HEK293 (cell line): ENCODE data around the gene UBE2G1.

Source experiments
- CTCF ChIA-PET: fragments of 350-600 bp; formaldehyde crosslinking; extraction: SDS; loops from one replicate; lab custom pipeline; 2021; ENCODE audit warnings: antibody characterized with exemption; lab: Yijun Ruan, JAX
- POLR2A ChIA-PET: fragments of 300-600 bp; formaldehyde crosslinking; extraction: SDS; loops from one replicate; lab custom pipeline; 2020; ENCODE audit warnings: antibody characterized with exemption, inconsistent platforms; lab: Yijun Ruan, JAX
- H3K27ac ChIP-seq: fragments of 200-500 bp; sonication (Bioruptor generic); 2 replicates; pipeline ENCODE4 v1.5.1; 2014; ENCODE audit warnings: low read depth, low read length, control low read depth, inconsistent platforms; ENCODE audit errors: extremely low read depth
- H3K36me3 ChIP-seq, 2 experiments: fragments of 200-500 bp in 1 of 2; sonication (Bioruptor generic) in 1 of 2; 1 replicate in 1 of 2; 2 replicates in 1 of 2; pipeline ENCODE4 v1.5.1; 2014 to 2017; ENCODE audit warnings: inconsistent platforms in 2 of 2, low read length in 2 of 2; ENCODE audit not compliant: control insufficient read depth in 2 of 2, insufficient read depth in 1 of 2
- H3K4me1 ChIP-seq: fragments of 200-500 bp; sonication (Bioruptor generic); 2 replicates; pipeline ENCODE4 v1.5.1; 2014; ENCODE audit warnings: mild to moderate bottlenecking, low read length, inconsistent platforms; ENCODE audit not compliant: control insufficient read depth, insufficient read depth
- H3K4me3 ChIP-seq: 2 replicates; pipeline ENCODE4 v1.5.1; 2011; ENCODE audit warnings: low read depth, mild to moderate bottlenecking, control low read depth, low read length, moderate library complexity
- H3K9me3 ChIP-seq: fragments of 200-500 bp; sonication (Bioruptor generic); 2 replicates; pipeline ENCODE4 v1.5.1; 2014; ENCODE audit warnings: low read depth, low read length, inconsistent platforms; ENCODE audit not compliant: control insufficient read depth, insufficient read depth
- ELK4 ChIP-seq: IDR thresholded peaks from 2 replicates; pipeline ENCODE4 v1.6.1; 2011; ENCODE audit warnings: mild to moderate bottlenecking, low read depth, low read length, borderline replicate concordance
- GLI4 ChIP-seq: fragments of 450-650 bp; formaldehyde crosslinking; IDR thresholded peaks from 2 replicates; pipeline ENCODE4 v1.5.1; 2016; ENCODE audit warnings: missing biosample characterization, missing genetic modification characterization
- GLIS1 ChIP-seq: fragments of 450-650 bp; formaldehyde crosslinking; IDR thresholded peaks from 2 replicates; pipeline ENCODE4 v1.5.1; 2016; ENCODE audit warnings: missing biosample characterization, missing genetic modification characterization
- OVOL3 ChIP-seq: fragments of 450-650 bp; formaldehyde crosslinking; IDR thresholded peaks from 2 replicates; pipeline ENCODE4 v1.5.1; 2016; ENCODE audit warnings: missing biosample characterization, missing genetic modification characterization
- PRDM6 ChIP-seq: fragments of 450-650 bp; formaldehyde crosslinking; IDR thresholded peaks from 2 replicates; pipeline ENCODE4 v1.5.1; 2017; ENCODE audit warnings: missing biosample characterization, missing genetic modification characterization
- SETDB1 ChIP-seq: IDR thresholded peaks from one replicate; pipeline ENCODE4 v1.6.1; 2017; ENCODE audit warnings: mild to moderate bottlenecking, low read length, moderate library complexity, mixed read lengths; ENCODE audit not compliant: insufficient read length
- TCF7L2 ChIP-seq: IDR thresholded peaks from 2 replicates; pipeline ENCODE4 v1.6.1; 2011; ENCODE audit warnings: low read depth, mild to moderate bottlenecking, inconsistent platforms, low read length, moderate library complexity, borderline replicate concordance
- YY2 ChIP-seq: fragments of 450-650 bp; formaldehyde crosslinking; IDR thresholded peaks from 2 replicates; pipeline ENCODE4 v1.5.1; 2016; ENCODE audit warnings: missing biosample characterization, missing genetic modification characterization
- ZNF169 ChIP-seq: fragments of 450-650 bp; formaldehyde crosslinking; IDR thresholded peaks from 2 replicates; pipeline ENCODE4 v1.5.1; 2016; ENCODE audit warnings: missing biosample characterization, missing genetic modification characterization
- ZNF248 ChIP-seq: fragments of 450-650 bp; formaldehyde crosslinking; IDR thresholded peaks from 2 replicates; pipeline ENCODE4 v1.5.1; 2017; ENCODE audit warnings: missing biosample characterization, missing genetic modification characterization
- ZNF292 ChIP-seq: fragments of 450-650 bp; formaldehyde crosslinking; IDR thresholded peaks from 2 replicates; pipeline ENCODE4 v1.5.1; 2016; ENCODE audit warnings: low read depth, missing biosample characterization, missing genetic modification characterization, borderline replicate concordance
- ZNF391 ChIP-seq: fragments of 450-650 bp; formaldehyde crosslinking; IDR thresholded peaks from 2 replicates; pipeline ENCODE4 v1.5.1; 2016; ENCODE audit warnings: low read depth, missing biosample characterization, missing genetic modification characterization, borderline replicate concordance
- ZNF394 ChIP-seq: fragments of 450-650 bp; formaldehyde crosslinking; IDR thresholded peaks from 2 replicates; pipeline ENCODE4 v1.5.1; 2016; ENCODE audit warnings: missing biosample characterization, missing genetic modification characterization, mild to moderate bottlenecking, moderate library complexity, borderline replicate concordance
- ZNF600 ChIP-seq: fragments of 450-650 bp; formaldehyde crosslinking; IDR thresholded peaks from 2 replicates; pipeline ENCODE4 v1.5.1; 2016; ENCODE audit warnings: missing biosample characterization, missing genetic modification characterization
- ZNF610 ChIP-seq: fragments of 450-650 bp; formaldehyde crosslinking; IDR thresholded peaks from 2 replicates; pipeline ENCODE4 v1.5.1; 2016; ENCODE audit warnings: missing biosample characterization, missing genetic modification characterization, borderline replicate concordance
- ZNF623 ChIP-seq: fragments of 450-650 bp; formaldehyde crosslinking; IDR thresholded peaks from 2 replicates; pipeline ENCODE4 v1.5.1; 2016; ENCODE audit warnings: missing biosample characterization, missing genetic modification characterization
- ZNF629 ChIP-seq: fragments of 450-650 bp; formaldehyde crosslinking; IDR thresholded peaks from 2 replicates; pipeline ENCODE4 v1.5.1; 2017; ENCODE audit warnings: missing biosample characterization, missing genetic modification characterization
- ZNF747 ChIP-seq: fragments of 450-650 bp; formaldehyde crosslinking; IDR thresholded peaks from 2 replicates; pipeline ENCODE4 v1.5.1; 2016; ENCODE audit warnings: missing biosample characterization, missing genetic modification characterization
- ZNF776 ChIP-seq: fragments of 450-650 bp; formaldehyde crosslinking; IDR thresholded peaks from 2 replicates; pipeline ENCODE4 v1.5.0; 2017; ENCODE audit warnings: missing biosample characterization, missing genetic modification characterization, borderline replicate concordance
- ZNF785 ChIP-seq: fragments of 450-650 bp; formaldehyde crosslinking; IDR thresholded peaks from 2 replicates; pipeline ENCODE4 v1.5.1; 2016; ENCODE audit warnings: missing biosample characterization, missing genetic modification characterization
- ZXDB ChIP-seq: fragments of 450-650 bp; formaldehyde crosslinking; IDR thresholded peaks from 2 replicates; pipeline ENCODE4 v1.5.1; 2016; ENCODE audit warnings: missing biosample characterization, missing genetic modification characterization

UBE2G1 gene

DNA sequence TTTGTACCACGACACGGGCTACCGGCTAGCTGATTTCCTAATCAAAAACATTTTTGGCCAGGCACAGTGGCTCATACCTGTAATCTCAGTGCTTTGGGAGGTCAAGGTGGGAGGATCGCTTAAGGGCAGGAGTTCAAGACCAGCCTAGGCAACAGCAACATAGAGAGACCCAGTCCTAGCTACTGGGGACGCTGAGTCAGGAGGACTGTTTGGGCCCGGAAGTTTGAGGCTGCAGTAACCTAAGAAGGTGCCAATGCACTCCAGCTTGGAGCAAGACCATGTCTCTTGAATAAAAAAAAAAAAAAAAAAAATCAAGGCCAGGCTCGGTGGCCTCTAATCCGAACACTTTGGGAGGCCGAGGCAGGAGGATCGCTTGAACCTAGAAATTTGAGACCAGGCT lies 49.8 kb downstream of the UBE2G1 start:
- ChIA-PET POLR2A (no interaction called here), CTCF (interaction anchor here (2.6 kb wide), 1 partner anchor 13 kb away, joined by 11 read pairs; no protein-coding TSS in a partner anchor)
- H3K4me3 ChIP-seq = no peak overlapping the region
- H3K27ac ChIP-seq = no peak overlapping the region
- H3K4me1 ChIP-seq = peaks cover 37% of the 10 kb centered on the region
- TF ChIP-seq ZNF394 (tag by site-specific recombination) = no peak
- TF ChIP-seq ZNF600 (tag by site-specific recombination) = no peak
- no peak for TF ChIP-seq ZNF623 (tag by site-specific recombination)
- TF ChIP-seq ZNF785 = no peak
- TF ChIP-seq ZNF292 (tag by site-specific recombination) = no peak
- no peak for TF ChIP-seq ZNF776 (tag by site-specific recombination)
- no peak for TF ChIP-seq ZNF391 (tag by site-specific recombination)
- no peak for TF ChIP-seq GLI4
- TF ChIP-seq ZNF629 (tag by site-specific recombination) = no peak
- no peak for TF ChIP-seq PRDM6 (tag by site-specific recombination)
- no peak for TF ChIP-seq TCF7L2
- TF ChIP-seq GLIS1 (tag by site-specific recombination) = no peak
- TF ChIP-seq ZNF610 (tag by site-specific recombination) = no peak
- no peak for TF ChIP-seq ZXDB
- TF ChIP-seq YY2 (tag by site-specific recombination) = no peak
- no peak for TF ChIP-seq ZNF169 (tag by site-specific recombination)
- no peak for TF ChIP-seq SETDB1
- TF ChIP-seq ZNF248 (tag by site-specific recombination) = no peak
- no peak for TF ChIP-seq OVOL3 (tag by site-specific recombination)
- no peak for TF ChIP-seq ZNF747 (tag by site-specific recombination)
- no peaks in the 10 kb centered on the region for H3K36me3 ChIP-seq
- no peaks in the 10 kb centered on the region for H3K9me3 ChIP-seq

DNA sequence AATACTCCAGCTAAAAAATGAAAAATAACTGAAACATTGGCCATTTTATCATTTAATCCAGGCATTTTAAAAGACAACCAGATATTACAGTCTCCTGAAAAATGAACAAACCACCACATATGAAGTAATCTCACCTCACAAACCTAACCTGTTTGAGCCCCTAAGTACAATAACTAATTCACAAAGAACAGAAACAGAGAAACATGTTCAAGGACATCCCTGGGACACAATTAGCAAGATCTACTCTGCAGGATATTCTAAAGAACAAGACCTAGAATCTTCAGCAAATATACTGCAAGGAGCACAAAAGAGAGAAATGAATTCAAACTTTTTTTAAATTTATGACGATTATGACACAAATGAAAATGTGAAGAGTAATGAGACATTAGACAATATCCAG lies 51.9 kb downstream of the UBE2G1 start:
- peaks cover 37% of the 10 kb centered on the region for H3K4me1 ChIP-seq

More for the DNA sequence above, 51.9 kb downstream of the UBE2G1 start:
- ChIA-PET POLR2A (no interaction called here), CTCF (interaction anchor here (1.4 kb wide), 1 partner anchor 10 kb away, joined by 5 read pairs; no protein-coding TSS in a partner anchor)
- Histone ChIP-seq H3K27ac (no peak overlapping the region), H3K9me3 (no peaks in the 10 kb centered on the region), H3K36me3 (no peaks in the 10 kb centered on the region), H3K4me3 (no peak overlapping the region)
- no peak for TF ChIP-seq ELK4
